ENCODE measurements around the gene AP1M2.

- TF ChIP-seq POLR2A (IDR thresholded peaks at IDR 0.05; ENCODE audit: low read depth, low read length) = no peak
- no peak for TF ChIP-seq POLR2AphosphoS5 (IDR thresholded peaks at IDR 0.05; ENCODE audit: insufficient read depth, low read depth, low read length)
- no peak for TF ChIP-seq MAX (IDR thresholded peaks at IDR 0.05; ENCODE audit: insufficient read depth, insufficient read length)
- no peak for TF ChIP-seq EZH2 (IDR thresholded peaks at IDR 0.05; ENCODE audit: borderline replicate concordance, low read depth, low read length, severe bottlenecking)
- TF ChIP-seq, protein P1, sequence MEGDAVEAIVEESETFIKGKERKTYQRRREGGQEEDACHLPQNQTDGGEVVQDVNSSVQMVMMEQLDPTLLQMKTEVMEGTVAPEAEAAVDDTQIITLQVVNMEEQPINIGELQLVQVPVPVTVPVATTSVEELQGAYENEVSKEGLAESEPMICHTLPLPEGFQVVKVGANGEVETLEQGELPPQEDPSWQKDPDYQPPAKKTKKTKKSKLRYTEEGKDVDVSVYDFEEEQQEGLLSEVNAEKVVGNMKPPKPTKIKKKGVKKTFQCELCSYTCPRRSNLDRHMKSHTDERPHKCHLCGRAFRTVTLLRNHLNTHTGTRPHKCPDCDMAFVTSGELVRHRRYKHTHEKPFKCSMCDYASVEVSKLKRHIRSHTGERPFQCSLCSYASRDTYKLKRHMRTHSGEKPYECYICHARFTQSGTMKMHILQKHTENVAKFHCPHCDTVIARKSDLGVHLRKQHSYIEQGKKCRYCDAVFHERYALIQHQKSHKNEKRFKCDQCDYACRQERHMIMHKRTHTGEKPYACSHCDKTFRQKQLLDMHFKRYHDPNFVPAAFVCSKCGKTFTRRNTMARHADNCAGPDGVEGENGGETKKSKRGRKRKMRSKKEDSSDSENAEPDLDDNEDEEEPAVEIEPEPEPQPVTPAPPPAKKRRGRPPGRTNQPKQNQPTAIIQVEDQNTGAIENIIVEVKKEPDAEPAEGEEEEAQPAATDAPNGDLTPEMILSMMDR (IDR thresholded peaks at IDR 0.05; ENCODE audit: extremely low read depth in 1 of 2, insufficient read depth in 1 of 2, low read depth in 1 of 2, low read length in 2 of 2) = no peak
- no peak for TF ChIP-seq FOS (IDR thresholded peaks at IDR 0.05; ENCODE audit: borderline replicate concordance, insufficient read depth, low read length)
Measured at GRCh38 chr19:10555610-10555973, 31.5 kb downstream of the AP1M2 start.

Measured in endothelial cell of umbilical vein (primary cell).